Urinary bladder (tissue), 4 donors: ENCODE measurements around the gene CEND1. TPM values are rescaled to one million over a fixed set of nuclear protein-coding genes. Genes with fewer than 3 reads are reported as not detected.

Experiments
- DNase-seq: peaks from one replicate; pipeline ENCODE4 v3.0.0-alpha.2; 2015; ENCODE audit errors: extremely low spot score
- H3K27ac ChIP-seq: one replicate; pipeline ENCODE4 v1.5.1; 2013; ENCODE audit warnings: low read depth, mild to moderate bottlenecking, moderate library complexity
- H3K36me3 ChIP-seq: one replicate; pipeline ENCODE4 v1.6.1; 2013; ENCODE audit warnings: mild to moderate bottlenecking, moderate library complexity; ENCODE audit not compliant: insufficient read depth
- H3K4me1 ChIP-seq: one replicate; pipeline ENCODE4 v1.6.1; 2013; ENCODE audit warnings: mild to moderate bottlenecking, moderate library complexity; ENCODE audit not compliant: insufficient read depth
- H3K4me3 ChIP-seq: one replicate; pipeline ENCODE4 v1.5.1; 2013; ENCODE audit warnings: low read depth, low read length
- WGBS: extraction: QIAGEN DNeasy Blood & Tissue Kit; methylation state at CpG from one replicate; pipeline ENCODE4 v1.1.7; 2013; 5-methylcytosine and 5-hydroxymethylcytosine counted together
- polyA plus RNA-seq: library from polyadenylated mRNA; stranded (reverse); fragments of 200-250 nt; gene quantifications from one replicate; pipeline ENCODE4 v1.2.3, GENCODE V29; 2013
- total RNA-seq: library from RNA; depleted of rRNA; stranded (reverse); fragments of >200 nt; gene quantifications from one replicate; pipeline ENCODE4 v1.2.3, GENCODE V29; 2014
- donor health status: healthy with polysubstance abuse.
- donor health status: healthy.

CEND1 gene
- total and polyA plus RNA-seq, 2 donors, result 1.4 TPM; not detected in 1

DNA sequence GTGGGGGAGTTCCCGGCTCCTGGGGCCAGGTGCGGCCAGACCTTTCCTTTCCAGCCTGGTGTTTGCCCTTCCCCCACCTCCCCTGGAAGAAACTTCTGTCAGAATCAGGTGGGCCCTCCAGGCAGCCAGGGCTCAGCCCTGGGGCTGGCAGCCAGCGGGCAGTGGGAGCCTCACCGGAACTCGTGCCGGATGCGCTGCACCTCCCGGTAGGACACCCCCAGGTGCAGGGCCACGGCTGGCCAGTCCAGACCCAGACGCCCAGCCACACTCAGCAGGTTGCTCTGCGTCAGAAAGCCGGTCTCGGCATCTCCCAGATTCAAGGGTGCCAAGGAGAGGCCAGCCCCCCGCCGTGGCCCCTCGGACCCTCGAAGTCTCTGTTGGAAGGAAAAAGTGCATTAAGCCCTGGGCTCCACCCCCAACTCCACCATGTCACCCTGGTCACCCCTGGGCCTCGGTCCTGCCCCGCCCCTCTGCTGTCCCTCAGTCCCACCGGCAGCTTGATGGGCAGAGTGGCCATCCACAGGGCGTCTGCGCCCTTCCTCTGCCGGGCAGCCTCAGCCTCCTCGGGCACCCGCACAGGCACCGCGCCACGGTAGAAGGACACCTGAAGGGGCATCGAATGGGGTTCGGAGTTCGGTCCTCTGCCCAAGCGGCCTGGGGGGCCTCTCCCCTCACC, 9.9 kb upstream of the CEND1 start:
- Histone ChIP-seq H3K27ac (no peak overlapping the region), H3K4me1 (peaks cover 3% of the 10 kb centered on the region), H3K36me3 (no peaks in the 10 kb centered on the region), H3K4me3 (no peak overlapping the region)
- no peak for DNase-seq
- 92% methylated on average over 32 of the region's 32 CpGs for whole genome bisulfite sequencing

DNA sequence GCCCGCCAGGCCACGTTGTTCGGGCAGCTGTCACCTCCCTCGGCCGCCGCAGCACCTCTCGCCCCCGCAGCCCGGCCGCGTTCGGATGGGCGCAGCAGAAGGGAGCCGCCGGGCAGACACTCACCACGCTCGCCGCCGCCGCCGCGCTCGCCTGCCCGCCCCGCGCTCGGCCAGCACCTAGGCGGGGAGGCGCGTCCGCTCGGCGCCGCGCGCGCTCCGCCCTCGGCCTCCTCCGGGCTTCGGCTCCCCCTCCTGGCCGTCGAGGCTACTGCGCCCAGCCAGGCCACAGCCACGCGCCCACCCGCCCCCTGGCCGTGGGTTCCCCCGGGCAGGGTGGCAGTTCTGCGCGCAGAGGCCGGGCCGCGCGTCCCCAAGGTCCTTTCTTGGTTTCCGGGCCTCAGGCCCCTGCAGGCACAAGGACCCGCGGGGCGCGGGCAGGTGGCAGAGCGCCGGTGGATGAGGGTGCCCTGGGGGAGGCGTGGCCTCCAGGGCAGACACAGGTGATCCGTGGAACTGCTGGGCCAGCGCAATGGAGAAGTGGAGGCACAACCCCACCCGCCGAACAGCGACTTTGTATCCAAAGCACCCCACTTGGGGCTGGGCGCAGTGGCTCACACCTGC, 8.3 kb upstream of the CEND1 start, which contains the start of gene SLC25A22:
Gene SLC25A22 (minus strand): TSS at position 189 of the 621 bp plus-strand sequence. CDS start 3,275 bp downstream, outside the sequence.
- no peak for DNase-seq
- H3K4me3 ChIP-seq, result peak within 1 kb of the TSS; percentile 59
- WGBS, result 4% methylated on average over 69 of the region's 69 CpGs
- H3K36me3 ChIP-seq, result no peaks in the 10 kb centered on the region
- peak within 1 kb of the TSS; percentile 74 for H3K27ac ChIP-seq
- no peaks in the 10 kb centered on the region for H3K4me1 ChIP-seq

DNA sequence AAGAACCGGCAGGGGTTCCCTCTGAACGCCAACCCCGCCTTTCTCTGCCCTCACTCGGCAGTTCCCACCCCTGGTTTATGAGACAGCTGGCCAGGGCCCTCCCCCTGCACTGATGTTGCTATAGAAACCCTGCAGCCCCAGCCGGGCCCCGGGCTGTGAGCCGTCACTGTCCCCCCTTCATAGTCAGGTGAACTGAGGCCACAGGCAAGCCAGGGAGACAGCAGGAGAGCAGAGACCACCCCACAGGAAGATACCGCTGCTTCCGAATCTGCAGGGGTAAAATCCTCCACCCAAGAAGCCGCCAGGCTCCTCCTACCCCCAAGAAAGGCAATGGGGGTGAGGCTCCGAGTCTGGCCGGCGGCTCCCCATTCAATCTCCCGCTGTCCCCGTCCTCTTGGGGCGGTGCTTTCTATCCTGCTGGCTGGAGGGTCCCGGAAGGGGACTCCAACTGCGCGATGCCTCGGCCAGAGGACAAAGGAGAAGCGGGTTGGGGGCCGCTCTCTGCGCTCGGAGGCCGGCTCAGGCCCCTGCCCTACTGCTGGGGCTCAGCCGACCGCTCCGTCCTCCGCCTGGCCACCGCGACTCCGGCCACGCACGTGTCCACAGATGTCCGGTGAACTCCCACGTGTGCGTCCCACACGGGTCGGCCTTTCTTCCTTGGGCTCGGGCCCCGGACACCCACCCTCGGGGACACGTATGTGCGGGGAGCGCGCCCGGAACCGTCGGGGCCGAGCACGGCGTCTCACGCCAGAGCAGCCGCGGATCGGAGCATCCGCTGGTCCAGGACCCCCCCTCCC, 7.6 kb upstream of the CEND1 start:
- WGBS, result under 1% methylated on average over 57 of the region's 57 CpGs
- H3K4me1 ChIP-seq, result no peaks in the 10 kb centered on the region
- H3K27ac ChIP-seq, result peak overlapping the region; percentile 74
- peak overlapping the region; percentile 59 for H3K4me3 ChIP-seq
- H3K36me3 ChIP-seq, result no peaks in the 10 kb centered on the region
- DNase-seq, result peak; percentile 83

DNA sequence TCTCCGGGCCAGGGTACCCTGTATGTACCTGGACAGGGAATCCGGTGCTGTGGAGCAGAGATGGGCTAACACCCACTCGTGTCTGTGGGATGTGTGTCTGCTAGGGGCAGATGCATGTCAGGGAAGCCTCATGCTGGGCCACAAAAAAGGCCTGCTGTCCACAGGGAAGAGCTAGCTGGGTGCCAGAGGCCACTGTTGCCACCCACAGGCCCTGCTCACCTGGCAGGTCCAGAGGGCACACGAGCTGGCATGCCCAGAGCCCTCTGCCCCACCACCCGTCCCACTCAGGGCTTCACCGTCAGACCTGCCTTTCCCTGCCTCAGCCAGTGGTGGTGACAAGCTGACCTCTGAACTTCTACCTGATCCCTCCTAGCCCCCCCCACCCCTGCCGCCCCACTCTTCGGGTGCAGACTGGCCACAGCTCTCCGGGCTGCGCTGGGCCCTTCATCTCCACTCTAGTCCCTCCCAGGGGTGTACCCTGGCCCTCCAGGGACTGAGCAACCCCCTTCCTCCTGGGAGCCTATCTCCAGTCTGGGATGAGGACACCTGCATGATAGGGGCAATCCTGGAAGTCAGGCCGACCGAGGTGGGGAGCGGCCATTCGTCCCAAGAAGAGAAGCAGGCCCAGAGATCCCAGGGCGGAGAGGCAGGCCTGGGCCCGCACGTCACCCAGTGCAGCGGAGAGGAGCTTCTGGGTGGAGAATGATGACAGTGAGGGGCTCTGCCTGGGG, 6.8 kb upstream of the CEND1 start:
- peak overlapping the region; percentile 44 for H3K27ac ChIP-seq
- H3K4me3 ChIP-seq, result peak overlapping the region; percentile 59
- no peak for DNase-seq
- WGBS, result 14% methylated on average over 18 of the region's 18 CpGs
- H3K4me1 ChIP-seq, result no peaks in the 10 kb centered on the region
- H3K36me3 ChIP-seq, result no peaks in the 10 kb centered on the region

DNA sequence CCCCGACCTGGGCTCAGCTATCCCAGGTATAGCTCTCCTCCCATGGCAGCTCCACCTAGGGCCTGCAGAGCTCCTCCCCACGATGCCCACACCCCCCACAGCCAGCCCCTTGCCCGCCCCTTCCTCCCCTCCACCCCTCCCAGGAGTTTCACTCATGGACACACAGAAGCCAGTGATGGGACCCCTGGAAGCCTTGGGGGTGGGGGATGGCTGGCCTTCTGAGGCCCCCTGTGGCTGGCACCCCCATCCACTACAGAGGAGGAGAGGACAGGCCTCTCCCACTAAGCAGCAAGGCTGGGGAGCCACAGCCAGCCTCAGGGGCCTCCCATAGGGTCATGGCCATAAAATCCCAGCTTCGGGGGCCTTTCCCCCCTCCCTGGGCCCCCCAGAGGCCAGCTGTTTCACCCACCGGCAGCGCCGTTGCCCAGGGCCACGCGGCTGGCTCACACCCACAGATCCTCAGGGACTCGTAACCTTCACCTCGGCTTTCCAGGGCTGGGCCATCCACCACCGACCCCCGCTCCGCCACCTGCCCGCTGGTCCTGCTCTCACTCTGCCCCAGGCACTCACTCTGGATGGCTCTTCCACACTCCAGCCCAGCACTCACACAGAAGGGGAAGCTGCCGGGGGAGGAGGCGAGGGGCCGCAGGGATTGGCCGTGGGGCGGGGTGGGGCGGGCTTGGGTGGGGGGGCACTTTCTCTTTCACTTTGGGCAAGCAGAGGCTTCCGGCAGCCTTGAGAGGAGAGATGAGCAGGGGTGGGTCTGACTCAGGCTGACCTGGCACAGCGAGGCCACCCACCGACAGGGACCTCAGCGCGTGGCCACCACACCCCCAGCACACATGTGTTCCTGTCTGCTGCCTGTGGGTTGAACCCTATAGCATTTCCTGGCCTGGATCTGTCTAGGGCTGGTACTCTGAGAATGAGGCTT, 6.0 kb upstream of the CEND1 start:
- WGBS, result 3% methylated on average over 26 of the region's 26 CpGs
- DNase-seq, result no peak
- Histone ChIP-seq H3K27ac (peak overlapping the region; percentile 46), H3K36me3 (no peaks in the 10 kb centered on the region), H3K4me1 (no peaks in the 10 kb centered on the region), H3K4me3 (peak overlapping the region; percentile 59)

DNA sequence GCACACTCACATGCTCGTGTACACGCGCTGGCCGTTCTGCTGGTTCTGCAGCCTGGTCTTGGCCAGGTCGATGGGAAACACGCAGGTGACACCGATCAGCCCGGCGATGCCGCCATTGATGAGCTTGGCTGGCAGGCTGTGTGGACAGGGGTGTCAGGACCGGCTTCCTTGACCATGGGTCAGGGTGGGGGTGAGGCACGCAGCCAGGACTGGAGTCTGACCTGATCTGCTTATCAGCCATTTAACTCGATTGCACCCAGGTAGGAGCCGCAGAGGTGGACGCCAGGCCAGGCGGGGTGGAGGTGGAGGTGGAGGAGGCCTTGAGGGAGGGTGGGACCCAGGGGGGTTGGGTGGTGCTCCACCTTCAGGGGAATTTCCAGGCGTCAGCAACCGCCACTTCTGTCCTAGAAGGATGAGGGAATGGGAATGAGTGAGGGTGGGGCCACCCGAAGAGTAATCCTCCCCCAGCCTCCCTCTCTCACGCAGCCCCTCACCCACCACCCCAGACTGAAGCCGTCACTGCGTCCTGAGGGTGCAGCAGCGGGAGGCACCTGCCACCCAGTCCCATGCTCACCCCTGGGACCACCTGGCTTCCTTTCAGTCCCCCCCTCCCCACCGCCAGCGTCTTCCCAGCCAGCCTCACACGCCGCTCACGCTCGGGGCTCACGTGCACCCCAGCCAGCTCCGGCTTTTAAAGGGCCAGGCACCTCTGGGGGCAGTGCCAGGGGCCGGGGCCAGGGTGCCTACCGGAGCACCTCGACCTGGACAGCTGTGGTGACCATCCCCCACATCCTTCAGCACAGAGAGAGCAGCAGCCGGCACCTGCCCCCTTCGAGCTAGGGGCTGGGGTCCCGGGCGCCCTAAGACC, 5.1 kb upstream of the CEND1 start:
- no peaks in the 10 kb centered on the region for H3K36me3 ChIP-seq
- no peaks in the 10 kb centered on the region for H3K4me1 ChIP-seq
- WGBS, result 55% methylated on average over 38 of the region's 38 CpGs
- no peak for DNase-seq
- H3K4me3 ChIP-seq, result peak overlapping the region; percentile 59
- H3K27ac ChIP-seq, result no peak overlapping the region

DNA sequence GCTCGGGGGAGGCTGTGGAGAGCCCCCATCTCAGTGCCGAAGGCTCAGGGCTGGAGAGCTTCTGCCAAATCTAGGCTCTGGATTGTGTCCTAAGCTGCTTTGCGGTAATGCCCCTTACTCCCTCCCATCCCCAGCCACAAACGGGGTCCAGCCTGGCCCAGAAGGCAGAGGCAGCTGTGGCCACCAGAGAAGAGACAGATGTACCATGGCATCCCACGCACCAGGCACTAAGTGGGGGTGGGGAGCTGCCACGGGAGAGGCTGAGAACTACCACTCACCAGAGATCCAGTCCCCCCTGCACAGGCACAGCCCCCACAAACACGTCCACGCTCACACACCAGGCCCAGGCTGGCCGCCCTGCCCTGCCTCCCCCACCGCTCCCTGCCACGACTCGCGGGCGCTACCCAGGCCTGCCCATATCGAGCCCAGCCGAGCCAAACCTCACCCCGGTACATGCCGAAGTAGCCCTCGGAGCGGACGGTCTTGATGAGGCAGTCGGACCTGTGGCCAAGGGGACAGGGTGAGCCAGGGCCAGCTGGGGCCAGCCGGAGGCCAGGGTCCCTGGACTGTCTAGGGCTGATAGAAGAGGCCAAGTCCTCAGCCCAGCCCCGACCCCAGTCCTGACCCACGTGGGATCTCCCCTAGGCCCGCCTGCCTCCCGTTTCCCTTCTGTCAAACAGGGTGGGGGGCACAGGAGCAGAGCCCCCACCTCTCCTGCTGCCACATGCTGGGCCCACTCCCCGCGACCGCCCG, 4.3 kb upstream of the CEND1 start:
- no peak for DNase-seq
- no peak overlapping the region for H3K4me3 ChIP-seq
- no peaks in the 10 kb centered on the region for H3K36me3 ChIP-seq
- no peaks in the 10 kb centered on the region for H3K4me1 ChIP-seq
- no peak overlapping the region for H3K27ac ChIP-seq
- 89% methylated on average over 31 of the region's 31 CpGs for WGBS

DNA sequence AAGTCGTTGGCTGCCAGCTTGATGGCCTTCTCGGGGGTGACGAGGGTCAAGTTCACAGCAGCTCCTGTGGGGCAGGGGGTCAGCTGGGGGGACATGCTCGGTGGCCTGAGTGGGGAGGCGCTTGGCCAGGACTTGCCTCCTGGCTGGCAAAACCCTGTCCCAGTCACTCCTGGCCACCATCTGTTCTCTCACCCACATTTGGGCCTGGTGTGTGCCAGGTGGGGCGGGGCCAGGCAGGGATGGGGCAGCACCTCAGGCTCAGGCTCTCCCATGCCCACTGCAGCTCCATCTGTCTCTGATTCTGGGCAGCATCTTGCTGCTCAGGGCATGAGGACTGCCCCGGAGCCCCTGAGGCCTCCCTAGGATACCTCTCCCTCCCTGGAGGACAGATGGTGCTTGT, 3.7 kb upstream of the CEND1 start:
- 89% methylated on average over 7 of the region's 7 CpGs for WGBS

DNA sequence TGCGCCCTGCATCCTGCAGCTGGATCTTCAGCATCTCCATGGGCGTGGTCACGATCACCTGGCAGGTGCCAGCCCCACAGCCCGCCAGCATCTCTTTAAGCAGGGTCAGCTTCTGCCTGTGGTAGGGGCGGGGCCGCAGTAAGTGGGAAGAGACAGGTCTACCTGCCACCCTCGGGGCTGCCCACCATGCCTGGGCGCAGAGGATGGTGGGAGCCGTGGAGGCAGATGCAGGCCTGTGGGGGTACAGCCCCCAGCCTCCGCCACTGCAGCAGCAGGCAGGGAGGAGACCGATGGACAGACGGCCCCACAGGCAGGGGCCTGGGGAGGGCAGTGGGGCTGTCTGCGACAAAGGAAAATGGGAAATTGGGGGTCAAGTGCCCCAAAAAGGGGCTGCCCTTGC, 3.0 kb upstream of the CEND1 start:
- no peaks in the 10 kb centered on the region for H3K4me1 ChIP-seq
- 93% methylated on average over 13 of the region's 13 CpGs for WGBS

More for the DNA sequence above, 3.7 kb upstream of the CEND1 start:
- Histone ChIP-seq H3K36me3 (no peaks in the 10 kb centered on the region), H3K4me1 (no peaks in the 10 kb centered on the region), H3K27ac (no peak overlapping the region), H3K4me3 (no peak overlapping the region)
- no peak for DNase-seq

DNA sequence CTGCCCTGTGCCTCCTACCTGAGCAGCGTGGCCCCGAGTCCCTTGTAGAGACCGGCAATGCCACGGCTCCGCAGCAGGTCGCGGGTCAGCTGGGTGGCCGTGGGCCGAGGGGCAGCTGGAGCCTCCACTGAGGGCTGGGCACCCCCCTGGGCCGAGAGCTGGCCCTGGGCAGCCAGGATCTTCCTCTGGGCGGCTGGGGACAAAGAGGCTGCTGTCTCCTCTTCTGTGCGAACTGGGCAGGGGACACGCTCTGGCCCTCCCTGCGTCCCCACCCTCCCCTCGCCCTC, 2.6 kb upstream of the CEND1 start:
- 94% methylated on average over 15 of the region's 15 CpGs for WGBS
- Histone ChIP-seq H3K36me3 (no peaks in the 10 kb centered on the region), H3K4me3 (no peak overlapping the region), H3K4me1 (no peaks in the 10 kb centered on the region), H3K27ac (no peak overlapping the region)
- no peak for DNase-seq

More for the DNA sequence above, 3.0 kb upstream of the CEND1 start:
- H3K27ac ChIP-seq, result no peak overlapping the region
- DNase-seq, result no peak
- H3K4me3 ChIP-seq, result no peak overlapping the region
- H3K36me3 ChIP-seq, result no peaks in the 10 kb centered on the region

DNA sequence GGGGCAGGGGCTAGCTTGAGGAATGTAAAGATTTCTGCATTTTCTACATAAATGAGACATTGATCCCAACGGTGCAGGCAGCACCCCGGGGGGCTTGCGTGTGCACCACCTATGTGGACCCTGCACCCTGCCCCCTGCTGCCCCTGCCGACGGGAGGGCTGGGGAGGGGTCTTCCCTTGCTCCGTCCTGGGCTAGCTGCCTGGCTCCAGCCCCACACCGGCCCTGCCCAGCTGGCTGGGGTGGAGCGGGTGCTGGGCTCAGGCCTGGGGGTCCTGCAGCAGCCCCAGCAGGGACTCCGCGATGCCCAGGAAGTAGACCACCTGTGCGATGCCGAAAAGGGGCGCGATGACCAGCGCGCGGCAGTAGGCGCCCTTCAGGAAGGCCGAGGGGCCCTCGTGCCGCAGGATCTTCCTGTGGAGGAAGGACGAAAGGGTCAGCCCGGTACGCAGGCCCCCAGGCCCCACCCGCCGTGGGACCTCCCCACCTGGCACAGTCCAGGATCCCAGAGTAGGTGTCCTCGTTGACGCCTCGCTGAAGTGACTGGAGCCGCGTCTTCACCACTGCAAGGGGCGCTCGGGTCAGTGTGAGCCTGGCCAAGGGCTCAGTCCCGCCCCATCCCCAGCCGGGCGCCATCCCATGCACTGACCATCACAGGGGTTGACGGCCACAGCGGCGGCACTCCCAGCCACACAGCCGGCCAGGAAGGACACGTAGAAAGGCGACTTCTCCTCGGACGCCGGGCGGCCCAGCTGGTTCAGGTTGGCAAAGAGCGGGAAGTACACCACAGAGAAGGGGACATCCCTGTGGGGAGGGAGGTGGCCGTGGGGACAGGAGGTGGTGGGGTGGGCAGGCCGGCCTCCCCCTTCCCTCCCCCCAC, 2.0 kb upstream of the CEND1 start:
- WGBS, result 94% methylated on average over 49 of the region's 49 CpGs

More for the DNA sequence above, 2.0 kb upstream of the CEND1 start:
- Histone ChIP-seq H3K4me1 (no peaks in the 10 kb centered on the region), H3K27ac (no peak overlapping the region), H3K36me3 (no peaks in the 10 kb centered on the region), H3K4me3 (no peak overlapping the region)
- no peak for DNase-seq
